Heart left ventricle (tissue), 13 donors: Measurements from ENCODE around the gene PLEKHA4.

Experiments
- CTCF ChIP-seq, 12 donors: fragments of 200-600 bp; sonication (generic) in 4 of 12; IDR thresholded peaks; one replicate each; pipeline versions ENCODE4 v1.5.0 to v1.8.0; 2018 to 2022; ENCODE audit warnings: antibody characterized with exemption in 12 of 12, mild to moderate bottlenecking in 5 of 12
- POLR2A ChIP-seq, 2 donors: fragments of 450-650 bp; IDR thresholded peaks; one replicate each; pipeline ENCODE4 v1.6.1; 2017; ENCODE audit warnings: antibody characterized with exemption in 2 of 2, mild to moderate bottlenecking in 2 of 2, moderate library complexity in 2 of 2
- donor health status: ischemic (EF 13 %, LVEDD 7.1; RV severe dilation, severe dysfunction).
- donor health status: DM: no; HTN: yes; CAD: no.
- donor health status: DM: no; HTN: no; CAD: no.
- donor health status: ischemic (EF 25% LVEDD 6.9; RV normal size, moderate dysfunction).
- donor health status: ischemic (EF 25% LVEDD 5.7; RV mildly dilated, moderate dysfunction).
- donor health status: ischemic (EF 35%, LVEDD 5.7; RV mildly dilated, moderate dysfunction).
- donor health status: nonischemic (EF 11% LVEDD 7.7; RV severe dilation, severe dysfunction).
- donor health status: DM: yes; HTN: yes; CAD: no.
- donor health status: PGD.
- donor health status: ischemic (EF 29% LVEDD 5.4; RV normal size, mild dysfunction).
- donor health status: nonischemic (EF 23%, LVEDD 6.1; RV moderate dilation, normal function).

GRCh38 chr19:48879025-48879637, 10.7 kb upstream of the PLEKHA4 start:
- TF ChIP-seq CTCF (IDR thresholded peaks at IDR 0.05) (no peak), POLR2A (IDR thresholded peaks at IDR 0.05) (no peak)
